ENCODE results near the gene HOXA10.

HOXA10 gene

GRCh38 chr7:27169658-27170425 is 4.3 kb downstream of the HOXA10 start:
- no peak for DNase-seq (ENCODE audit: extremely low read depth, insufficient read length)
- H3K4me3 ChIP-seq (replicated peaks; ENCODE audit: low read depth, low read length): no peak overlapping the region
- peaks cover 12% of the 10 kb centered on the region for H3K27me3 ChIP-seq (replicated peaks; ENCODE audit: control insufficient read depth, insufficient read depth, low read length)
- TF ChIP-seq CTCF (IDR thresholded peaks at IDR 0.05; ENCODE audit: insufficient read depth, low read length, poor library complexity, severe bottlenecking): no peak
- H3K36me3 ChIP-seq (ENCODE audit: control insufficient read depth, insufficient read depth, low read length): no peaks in the 10 kb centered on the region

GRCh38 chr7:27168265-27168947 is 5.7 kb downstream of the HOXA10 start:
- no peak for DNase-seq (ENCODE audit: extremely low read depth, insufficient read length)
- H3K4me3 ChIP-seq (replicated peaks; ENCODE audit: low read depth, low read length): no peak overlapping the region
- TF ChIP-seq CTCF (IDR thresholded peaks at IDR 0.05; ENCODE audit: insufficient read depth, low read length, poor library complexity, severe bottlenecking): no peak
- no peaks in the 10 kb centered on the region for H3K36me3 ChIP-seq (ENCODE audit: control insufficient read depth, insufficient read depth, low read length)
- peaks cover 9% of the 10 kb centered on the region for H3K27me3 ChIP-seq (replicated peaks; ENCODE audit: control insufficient read depth, insufficient read depth, low read length)

GRCh38 chr7:27167916-27168264 is 6.2 kb downstream of the HOXA10 start:
- no peaks in the 10 kb centered on the region for H3K36me3 ChIP-seq (ENCODE audit: control insufficient read depth, insufficient read depth, low read length)
- H3K27me3 ChIP-seq (replicated peaks; ENCODE audit: control insufficient read depth, insufficient read depth, low read length): peaks cover 9% of the 10 kb centered on the region
- no peak overlapping the region for H3K4me3 ChIP-seq (replicated peaks; ENCODE audit: low read depth, low read length)
- DNase-seq (ENCODE audit: extremely low read depth, insufficient read length): no peak
- no peak for TF ChIP-seq CTCF (IDR thresholded peaks at IDR 0.05; ENCODE audit: insufficient read depth, low read length, poor library complexity, severe bottlenecking)

- no peak for DNase-seq (ENCODE audit: extremely low read depth, insufficient read length)
- no peak overlapping the region for H3K4me3 ChIP-seq (replicated peaks; ENCODE audit: low read depth, low read length)
- H3K27me3 ChIP-seq (replicated peaks; ENCODE audit: control insufficient read depth, insufficient read depth, low read length): peaks cover 5% of the 10 kb centered on the region
- TF ChIP-seq CTCF (IDR thresholded peaks at IDR 0.05; ENCODE audit: insufficient read depth, low read length, poor library complexity, severe bottlenecking): no peak
- H3K36me3 ChIP-seq (ENCODE audit: control insufficient read depth, insufficient read depth, low read length): no peaks in the 10 kb centered on the region
Observed at GRCh38 chr7:27166531-27167505, 7.3 kb downstream of the HOXA10 start.

GRCh38 chr7:27165996-27166530 is 8.1 kb downstream of the HOXA10 start:
- peaks cover 2% of the 10 kb centered on the region for H3K27me3 ChIP-seq (replicated peaks; ENCODE audit: control insufficient read depth, insufficient read depth, low read length)
- DNase-seq (ENCODE audit: extremely low read depth, insufficient read length): no peak
- no peak overlapping the region for H3K4me3 ChIP-seq (replicated peaks; ENCODE audit: low read depth, low read length)

More at GRCh38 chr7:27165996-27166530, 8.1 kb downstream of the HOXA10 start:
- no peaks in the 10 kb centered on the region for H3K36me3 ChIP-seq (ENCODE audit: control insufficient read depth, insufficient read depth, low read length)
- no peak for TF ChIP-seq CTCF (IDR thresholded peaks at IDR 0.05; ENCODE audit: insufficient read depth, low read length, poor library complexity, severe bottlenecking)

Data from GM06990 (cell line).